ENCODE measurements around the gene GPC5. TPM values are rescaled to one million over a fixed set of nuclear protein-coding genes. Genes with fewer than 3 reads are reported as not detected.

GPC5 gene
- total and polyA plus RNA-seq, 2 experiments from 2014 or later = 0.32 TPM; not detected in 1

GRCh38 chr13:91595677-91596076 lies 197.3 kb downstream of the GPC5 start:
- no peaks in the 10 kb centered on the region for H3K9me3 ChIP-seq (ENCODE audit: low read depth)
- H3F3A ChIP-seq (ENCODE audit: insufficient read depth) = no peaks in the 10 kb centered on the region
- H3K36me3 ChIP-seq (ENCODE audit: low read depth) = no peaks in the 10 kb centered on the region
- no peak overlapping the region for H3K9ac ChIP-seq
- DNase-seq = no peak
- TF ChIP-seq EZH2 (IDR thresholded peaks at IDR 0.05; ENCODE audit: insufficient read depth, poor library complexity, severe bottlenecking) = no peak
- no peak for TF ChIP-seq EZH2phosphoT487 (IDR thresholded peaks at IDR 0.05; ENCODE audit: insufficient read depth, low read depth)
- H3K79me2 ChIP-seq (ENCODE audit: insufficient read depth) = no peaks in the 10 kb centered on the region
- in situ Hi-C loops (cut with MboI) = no loop called here
- H2AFZ ChIP-seq = no peak overlapping the region
- no peak overlapping the region for H3K4me3 ChIP-seq
- no peak overlapping the region for H3K27ac ChIP-seq
- H4K20me1 ChIP-seq (ENCODE audit: insufficient read depth) = no peaks in the 10 kb centered on the region
- no peaks in the 10 kb centered on the region for H3K27me3 ChIP-seq (replicated peaks; ENCODE audit: insufficient read depth)
- no peaks in the 10 kb centered on the region for H3K4me1 ChIP-seq (ENCODE audit: insufficient read depth)
- WGBS, 2 experiments (ENCODE audit: low coverage in 1 of 2, low lambda C conversion rate in 2 of 2, missing lambda C conversion rate in 2 of 2) = 6 to 8% methylated on average over 2 of the region's 2 CpGs
- H3K9me2 ChIP-seq (ENCODE audit: insufficient read depth) = no peaks in the 10 kb centered on the region
- H3K4me2 ChIP-seq (ENCODE audit: unreplicated experiment) = no peak overlapping the region

DNA sequence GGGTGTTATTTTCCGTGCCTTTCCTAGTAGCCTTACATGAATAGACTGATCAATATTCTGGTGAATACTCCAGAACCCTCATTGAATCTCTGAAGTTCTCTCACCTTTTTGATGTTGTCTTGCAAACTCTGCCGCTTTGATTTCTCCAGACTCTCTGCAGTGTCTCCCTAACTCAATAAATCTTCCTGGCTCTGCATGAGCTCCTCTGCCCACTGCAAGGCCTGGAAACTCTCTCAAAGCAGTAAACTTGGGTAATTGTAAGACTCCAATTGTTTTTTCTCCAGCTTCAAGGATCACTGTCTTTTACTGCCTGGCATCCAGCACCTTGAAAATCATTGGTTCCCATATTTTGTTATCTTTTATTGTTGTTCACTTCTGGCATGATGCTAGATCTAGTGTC lies 198.4 kb downstream of the GPC5 start:
- no peak overlapping the region for H3K4me3 ChIP-seq
- H3K9ac ChIP-seq = no peak overlapping the region
- H3F3A ChIP-seq (ENCODE audit: insufficient read depth) = no peaks in the 10 kb centered on the region
- no peak for TF ChIP-seq EZH2phosphoT487 (IDR thresholded peaks at IDR 0.05; ENCODE audit: insufficient read depth, low read depth)
- no peak for TF ChIP-seq EZH2 (IDR thresholded peaks at IDR 0.05; ENCODE audit: insufficient read depth, poor library complexity, severe bottlenecking)
- in situ Hi-C loops (cut with MboI) = no loop called here
- 15 to 22% methylated on average over 2 of the region's 2 CpGs for WGBS, 2 experiments (ENCODE audit: low coverage in 1 of 2, low lambda C conversion rate in 2 of 2, missing lambda C conversion rate in 2 of 2)
- no peak for DNase-seq
- no peaks in the 10 kb centered on the region for H3K9me2 ChIP-seq (ENCODE audit: insufficient read depth)
- H3K36me3 ChIP-seq (ENCODE audit: low read depth) = no peaks in the 10 kb centered on the region
- H3K4me1 ChIP-seq (ENCODE audit: insufficient read depth) = no peaks in the 10 kb centered on the region
- no peaks in the 10 kb centered on the region for H3K9me3 ChIP-seq (ENCODE audit: low read depth)
- no peak overlapping the region for H3K27ac ChIP-seq
- no peaks in the 10 kb centered on the region for H4K20me1 ChIP-seq (ENCODE audit: insufficient read depth)
- H3K4me2 ChIP-seq (ENCODE audit: unreplicated experiment) = no peak overlapping the region
- H3K27me3 ChIP-seq (replicated peaks; ENCODE audit: insufficient read depth) = no peaks in the 10 kb centered on the region
- no peak overlapping the region for H2AFZ ChIP-seq
- H3K79me2 ChIP-seq (ENCODE audit: insufficient read depth) = no peaks in the 10 kb centered on the region

GRCh38 chr13:91598655-91599054 lies 200.2 kb downstream of the GPC5 start:
- in situ Hi-C loops (cut with MboI) = no loop called here
- no peaks in the 10 kb centered on the region for H3K36me3 ChIP-seq (ENCODE audit: low read depth)
- H2AFZ ChIP-seq = no peak overlapping the region
- H3K27ac ChIP-seq = no peak overlapping the region
- H3K4me2 ChIP-seq (ENCODE audit: unreplicated experiment) = no peak overlapping the region
- no peaks in the 10 kb centered on the region for H4K20me1 ChIP-seq (ENCODE audit: insufficient read depth)
- TF ChIP-seq EZH2phosphoT487 (IDR thresholded peaks at IDR 0.05; ENCODE audit: insufficient read depth, low read depth) (no peak), EZH2 (IDR thresholded peaks at IDR 0.05; ENCODE audit: insufficient read depth, poor library complexity, severe bottlenecking) (no peak)
- no peaks in the 10 kb centered on the region for H3F3A ChIP-seq (ENCODE audit: insufficient read depth)
- no peak for DNase-seq
- no peak overlapping the region for H3K4me3 ChIP-seq
- no peaks in the 10 kb centered on the region for H3K9me2 ChIP-seq (ENCODE audit: insufficient read depth)
- H3K9me3 ChIP-seq (ENCODE audit: low read depth) = no peaks in the 10 kb centered on the region
- H3K79me2 ChIP-seq (ENCODE audit: insufficient read depth) = no peaks in the 10 kb centered on the region
- no peaks in the 10 kb centered on the region for H3K27me3 ChIP-seq (replicated peaks; ENCODE audit: insufficient read depth)
- H3K9ac ChIP-seq = no peak overlapping the region
- H3K4me1 ChIP-seq (ENCODE audit: insufficient read depth) = no peaks in the 10 kb centered on the region

DNA sequence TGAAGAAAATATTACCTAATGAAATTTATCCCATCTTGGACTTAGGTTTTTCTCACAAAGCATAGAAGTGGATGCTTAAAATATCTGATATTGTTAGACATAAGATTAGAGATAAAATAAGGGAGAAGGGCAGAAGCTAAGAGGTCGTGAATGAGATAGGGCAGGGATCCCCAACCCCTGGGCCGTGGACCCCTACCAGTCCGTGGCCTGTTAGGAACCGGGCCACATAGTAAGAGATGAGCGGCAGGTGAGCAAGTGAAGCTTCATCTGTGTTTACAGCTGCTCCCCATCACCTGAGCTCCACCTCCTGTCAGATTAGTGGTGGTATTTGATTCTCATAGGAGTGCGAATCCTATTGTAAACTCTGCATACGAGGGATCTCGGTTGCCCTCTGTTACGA lies 202.9 kb downstream of the GPC5 start:
- Histone ChIP-seq H3K9me2 (ENCODE audit: insufficient read depth) (no peaks in the 10 kb centered on the region), H4K20me1 (ENCODE audit: insufficient read depth) (no peaks in the 10 kb centered on the region), H3K36me3 (ENCODE audit: low read depth) (no peaks in the 10 kb centered on the region), H3K4me2 (ENCODE audit: unreplicated experiment) (no peak overlapping the region), H3F3A (ENCODE audit: insufficient read depth) (no peaks in the 10 kb centered on the region), H3K27me3 (replicated peaks; ENCODE audit: insufficient read depth) (no peaks in the 10 kb centered on the region), H3K4me1 (ENCODE audit: insufficient read depth) (no peaks in the 10 kb centered on the region), H3K27ac (no peak overlapping the region), H2AFZ (no peak overlapping the region), H3K79me2 (ENCODE audit: insufficient read depth) (no peaks in the 10 kb centered on the region), H3K9ac (no peak overlapping the region), H3K9me3 (ENCODE audit: low read depth) (no peaks in the 10 kb centered on the region), H3K4me3 (no peak overlapping the region)
- 42 to 46% methylated on average over 9 of the region's 9 CpGs for WGBS, 2 experiments (ENCODE audit: low coverage in 1 of 2, low lambda C conversion rate in 2 of 2, missing lambda C conversion rate in 2 of 2)
- DNase-seq = no peak
- in situ Hi-C loops (cut with MboI) = no loop called here
- TF ChIP-seq EZH2phosphoT487 (IDR thresholded peaks at IDR 0.05; ENCODE audit: insufficient read depth, low read depth) = no peak

GRCh38 chr13:91601807-91602206 lies 203.4 kb downstream of the GPC5 start:
- Histone ChIP-seq H3K4me1 (ENCODE audit: insufficient read depth) (no peaks in the 10 kb centered on the region), H3K27me3 (replicated peaks; ENCODE audit: insufficient read depth) (no peaks in the 10 kb centered on the region), H3K9ac (no peak overlapping the region), H3K9me2 (ENCODE audit: insufficient read depth) (no peaks in the 10 kb centered on the region), H3K4me3 (no peak overlapping the region), H3K4me2 (ENCODE audit: unreplicated experiment) (no peak overlapping the region), H3K36me3 (ENCODE audit: low read depth) (no peaks in the 10 kb centered on the region), H3K27ac (no peak overlapping the region), H3K9me3 (ENCODE audit: low read depth) (no peaks in the 10 kb centered on the region), H3K79me2 (ENCODE audit: insufficient read depth) (no peaks in the 10 kb centered on the region), H4K20me1 (ENCODE audit: insufficient read depth) (no peaks in the 10 kb centered on the region), H2AFZ (no peak overlapping the region), H3F3A (ENCODE audit: insufficient read depth) (no peaks in the 10 kb centered on the region)
- WGBS, 2 experiments (ENCODE audit: low coverage in 1 of 2, low lambda C conversion rate in 2 of 2, missing lambda C conversion rate in 2 of 2) = 56% methylated on average over 3 of the region's 3 CpGs
- no peak for DNase-seq
- in situ Hi-C loops (cut with MboI) = no loop called here
- TF ChIP-seq EZH2 (IDR thresholded peaks at IDR 0.05; ENCODE audit: insufficient read depth, poor library complexity, severe bottlenecking) (no peak), EZH2phosphoT487 (IDR thresholded peaks at IDR 0.05; ENCODE audit: insufficient read depth, low read depth) (no peak)

All from GM23248 (cell line).